22Rv1 (cell line): ENCODE results near the gene CLCN2.

ENCODE experiments used
- ZFX ChIP-seq: fragments of 450-650 bp; IDR thresholded peaks from 2 replicates; pipeline ENCODE4 v1.6.1; 2017; ENCODE audit warnings: antibody characterized with exemption, borderline replicate concordance
- TF ChIP-seq, protein P1 (sequence below): fragments of 450-650 bp; IDR thresholded peaks from 2 replicates; pipeline ENCODE4 v1.5.1; 2017; ENCODE audit warnings: mild to moderate bottlenecking

DNA sequence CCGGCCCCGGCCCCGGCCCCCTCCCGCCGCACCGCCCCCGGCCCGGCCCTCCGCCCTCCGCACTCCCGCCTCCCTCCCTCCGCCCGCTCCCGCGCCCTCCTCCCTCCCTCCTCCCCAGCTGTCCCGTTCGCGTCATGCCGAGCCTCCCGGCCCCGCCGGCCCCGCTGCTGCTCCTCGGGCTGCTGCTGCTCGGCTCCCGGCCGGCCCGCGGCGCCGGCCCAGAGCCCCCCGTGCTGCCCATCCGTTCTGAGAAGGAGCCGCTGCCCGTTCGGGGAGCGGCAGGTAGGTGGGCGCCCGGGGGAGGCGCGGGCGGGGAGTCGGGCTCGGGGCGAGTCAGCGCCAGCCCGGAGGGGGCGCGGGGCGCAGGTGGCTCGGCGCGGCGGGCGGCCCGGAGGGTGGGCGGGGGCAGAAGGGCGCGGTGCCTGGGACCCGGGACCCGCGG lies 18.8 kb upstream of the CLCN2 start:
- TF ChIP-seq, protein P1, sequence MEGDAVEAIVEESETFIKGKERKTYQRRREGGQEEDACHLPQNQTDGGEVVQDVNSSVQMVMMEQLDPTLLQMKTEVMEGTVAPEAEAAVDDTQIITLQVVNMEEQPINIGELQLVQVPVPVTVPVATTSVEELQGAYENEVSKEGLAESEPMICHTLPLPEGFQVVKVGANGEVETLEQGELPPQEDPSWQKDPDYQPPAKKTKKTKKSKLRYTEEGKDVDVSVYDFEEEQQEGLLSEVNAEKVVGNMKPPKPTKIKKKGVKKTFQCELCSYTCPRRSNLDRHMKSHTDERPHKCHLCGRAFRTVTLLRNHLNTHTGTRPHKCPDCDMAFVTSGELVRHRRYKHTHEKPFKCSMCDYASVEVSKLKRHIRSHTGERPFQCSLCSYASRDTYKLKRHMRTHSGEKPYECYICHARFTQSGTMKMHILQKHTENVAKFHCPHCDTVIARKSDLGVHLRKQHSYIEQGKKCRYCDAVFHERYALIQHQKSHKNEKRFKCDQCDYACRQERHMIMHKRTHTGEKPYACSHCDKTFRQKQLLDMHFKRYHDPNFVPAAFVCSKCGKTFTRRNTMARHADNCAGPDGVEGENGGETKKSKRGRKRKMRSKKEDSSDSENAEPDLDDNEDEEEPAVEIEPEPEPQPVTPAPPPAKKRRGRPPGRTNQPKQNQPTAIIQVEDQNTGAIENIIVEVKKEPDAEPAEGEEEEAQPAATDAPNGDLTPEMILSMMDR, result no peak
- no peak for TF ChIP-seq ZFX
